Activated CD8-positive, alpha-beta T cell treated with anti-CD3 and anti-CD28 coated beads, Interleukin-2, amount 10 ng/mL, durations not matched to agents 7 days and 5 days (primary cell): Measurements from ENCODE around the gene SMG7. TPM values are rescaled to one million over a fixed set of nuclear protein-coding genes. Genes with fewer than 3 reads are reported as not detected.

Experiments used
- ATAC-seq: fragments of 150-1000 bp; cut with Tn5 transposase; one replicate; pipeline ENCODE4 v1.10.0; 2021; ENCODE audit warnings: moderate library complexity
- CTCF ChIA-PET: fragments of 350-600 bp; sonication (Branson Sonifier 250); formaldehyde crosslinking; loops from one replicate; lab custom pipeline; 2021; ENCODE audit warnings: antibody characterized with exemption; lab: Charles Lee
- POLR2A ChIA-PET: fragments of 350-600 bp; sonication (Branson Sonifier 250); formaldehyde crosslinking; loops from one replicate; lab custom pipeline; 2021; ENCODE audit warnings: antibody characterized with exemption; lab: Charles Lee
- DNase-seq: peaks from one replicate; pipeline ENCODE4 v3.0.0-alpha.2; 2020
- H3K27ac Mint-ChIP-seq: one replicate; pipeline ENCODE4 v1.8.0; 2021; ENCODE audit warnings: mild to moderate bottlenecking, mixed read lengths
- H3K27me3 Mint-ChIP-seq: one replicate; pipeline ENCODE4 v1.8.0; 2021; ENCODE audit warnings: low read depth, mixed read lengths
- H3K36me3 Mint-ChIP-seq: one replicate; pipeline ENCODE4 v1.8.0; 2021; ENCODE audit warnings: low read depth, mixed read lengths
- H3K4me1 Mint-ChIP-seq: one replicate; pipeline ENCODE4 v1.8.0; 2021; ENCODE audit warnings: low read depth, mixed read lengths
- H3K4me3 Mint-ChIP-seq: one replicate; pipeline ENCODE4 v1.8.0; 2021; ENCODE audit warnings: mild to moderate bottlenecking, mixed read lengths
- H3K9me3 Mint-ChIP-seq: one replicate; pipeline ENCODE4 v1.8.0; 2022; ENCODE audit warnings: mixed read lengths; ENCODE audit not compliant: insufficient read depth
- total RNA-seq, 2 experiments: library from RNA; stranded (reverse); gene quantifications; one replicate each; pipeline ENCODE4 v1.2.3, GENCODE V29; 2021

SMG7 gene
- total RNA-seq, 2 experiments from 2014 or later, result 80.8 to 88.6 TPM

- H3K36me3 Mint-ChIP-seq, result peaks cover 33% of the 10 kb centered on the region
- no peak overlapping the region for H3K4me3 Mint-ChIP-seq
- H3K4me1 Mint-ChIP-seq, result peaks cover 9% of the 10 kb centered on the region
- H3K27me3 Mint-ChIP-seq, result no peaks in the 10 kb centered on the region
- DNase-seq (no peak), ATAC-seq (no peak)
- POLR2A ChIA-PET, result no interaction called here
- no peak overlapping the region for H3K27ac Mint-ChIP-seq
- CTCF ChIA-PET, result no interaction called here
- H3K9me3 Mint-ChIP-seq, result no peaks in the 10 kb centered on the region
Measured at GRCh38 chr1:183515002-183515689, 42.8 kb downstream of the SMG7 start.

- ChIA-PET POLR2A (no interaction called here), CTCF (no interaction called here)
- DNase-seq (no peak), ATAC-seq (no peak)
- peaks cover 6% of the 10 kb centered on the region for H3K4me1 Mint-ChIP-seq
- no peak overlapping the region for H3K4me3 Mint-ChIP-seq
- H3K27me3 Mint-ChIP-seq, result no peaks in the 10 kb centered on the region
- H3K27ac Mint-ChIP-seq, result no peak overlapping the region
- H3K36me3 Mint-ChIP-seq, result peaks cover 43% of the 10 kb centered on the region
- no peaks in the 10 kb centered on the region for H3K9me3 Mint-ChIP-seq
Measured at GRCh38 chr1:183516725-183517124, 44.4 kb downstream of the SMG7 start.

DNA sequence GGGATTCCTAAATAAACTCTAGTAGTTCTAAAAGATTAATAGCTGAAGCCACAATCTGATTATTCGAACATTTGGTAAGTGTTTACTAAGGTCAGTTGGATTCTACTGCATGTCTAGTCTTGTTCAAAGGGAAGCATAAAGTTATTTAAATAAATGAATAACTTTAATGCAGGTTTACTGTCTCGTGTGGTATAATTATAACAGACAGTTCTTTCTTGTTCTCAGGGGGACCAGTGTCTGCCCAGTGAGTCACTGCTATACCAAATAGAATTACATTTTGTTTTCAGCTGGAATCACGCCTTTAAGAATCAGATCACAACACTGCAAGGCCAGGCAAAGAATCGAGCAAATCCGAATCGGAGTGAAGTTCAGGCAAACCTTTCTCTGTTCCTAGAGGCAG is 45.1 kb downstream of the SMG7 start:
- ChIA-PET POLR2A (no interaction called here), CTCF (no interaction called here)
- Mint-ChIP-seq H3K9me3 (no peaks in the 10 kb centered on the region), H3K36me3 (peaks cover 48% of the 10 kb centered on the region), H3K27me3 (no peaks in the 10 kb centered on the region), H3K4me3 (no peak overlapping the region), H3K27ac (no peak overlapping the region), H3K4me1 (peaks cover 6% of the 10 kb centered on the region)
- DNase-seq (no peak), ATAC-seq (no peak)

GRCh38 chr1:183520379-183520778 is 48.1 kb downstream of the SMG7 start:
- Mint-ChIP-seq H3K9me3 (no peaks in the 10 kb centered on the region), H3K27me3 (no peaks in the 10 kb centered on the region), H3K4me1 (peaks cover 2% of the 10 kb centered on the region), H3K4me3 (no peak overlapping the region), H3K36me3 (peaks cover 53% of the 10 kb centered on the region), H3K27ac (no peak overlapping the region)
- DNase-seq (no peak), ATAC-seq (no peak)
- ChIA-PET POLR2A (no interaction called here), CTCF (no interaction called here)

GRCh38 chr1:183522104-183522503 is 49.8 kb downstream of the SMG7 start:
- no peak for DNase-seq
- no peak overlapping the region for H3K27ac Mint-ChIP-seq
- CTCF ChIA-PET, result interaction anchor here (0.9 kb wide), 1 partner anchor 1213 kb away, joined by 3 read pairs; no protein-coding TSS in a partner anchor

GRCh38 chr1:183528577-183528976 is 56.3 kb downstream of the SMG7 start:
- Mint-ChIP-seq H3K27me3 (no peaks in the 10 kb centered on the region), H3K36me3 (peaks cover 35% of the 10 kb centered on the region), H3K9me3 (no peaks in the 10 kb centered on the region), H3K4me3 (no peak overlapping the region), H3K27ac (no peak overlapping the region), H3K4me1 (no peaks in the 10 kb centered on the region)
- ChIA-PET CTCF (no interaction called here), POLR2A (no interaction called here)
- DNase-seq (no peak), ATAC-seq (no peak)

More at GRCh38 chr1:183522104-183522503, 49.8 kb downstream of the SMG7 start:
- Mint-ChIP-seq H3K36me3 (peaks cover 46% of the 10 kb centered on the region), H3K9me3 (no peaks in the 10 kb centered on the region), H3K4me1 (no peaks in the 10 kb centered on the region), H3K4me3 (no peak overlapping the region), H3K27me3 (no peaks in the 10 kb centered on the region)
- POLR2A ChIA-PET, result no interaction called here
- ATAC-seq, result no peak

DNA sequence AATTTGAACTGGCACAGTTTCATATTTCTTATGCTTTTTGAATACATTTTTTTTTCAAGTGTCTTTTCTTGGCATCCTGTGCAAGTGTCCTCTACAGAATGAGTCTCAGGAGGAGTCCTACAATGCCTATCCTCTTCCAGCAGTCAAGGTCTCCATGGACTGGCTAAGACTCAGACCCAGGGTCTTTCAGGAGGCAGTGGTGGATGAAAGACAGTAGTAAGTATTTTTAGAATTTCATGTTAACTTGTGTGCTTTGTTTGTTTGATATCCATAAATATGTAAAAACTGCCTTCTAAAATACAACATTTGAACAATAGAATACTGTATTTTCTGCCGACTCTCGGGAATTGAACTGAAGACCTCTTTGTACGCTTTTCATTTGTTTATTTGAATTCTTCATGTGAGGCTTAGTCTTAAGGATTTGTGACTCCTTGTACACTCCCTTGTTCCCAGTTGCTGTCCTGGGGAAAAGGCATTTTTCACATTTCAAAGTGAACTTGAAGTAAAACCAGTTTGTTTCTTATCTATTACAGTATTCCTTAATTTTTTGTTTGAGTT is 61.4 kb downstream of the SMG7 start:
- CTCF ChIA-PET, result no interaction called here
- peaks cover 54% of the 10 kb centered on the region for H3K36me3 Mint-ChIP-seq
- POLR2A ChIA-PET, result no interaction called here
- no peak overlapping the region for H3K4me3 Mint-ChIP-seq
- no peak overlapping the region for H3K27ac Mint-ChIP-seq
- no peak for DNase-seq
- no peaks in the 10 kb centered on the region for H3K9me3 Mint-ChIP-seq
- no peak for ATAC-seq
- no peaks in the 10 kb centered on the region for H3K4me1 Mint-ChIP-seq
- H3K27me3 Mint-ChIP-seq, result no peaks in the 10 kb centered on the region

- peaks cover 66% of the 10 kb centered on the region for H3K36me3 Mint-ChIP-seq
- ATAC-seq (no peak), DNase-seq (no peak)
- no peaks in the 10 kb centered on the region for H3K27me3 Mint-ChIP-seq
- H3K4me3 Mint-ChIP-seq, result no peak overlapping the region
- H3K27ac Mint-ChIP-seq, result no peak overlapping the region
- ChIA-PET POLR2A (no interaction called here), CTCF (no interaction called here)
- no peaks in the 10 kb centered on the region for H3K9me3 Mint-ChIP-seq
- H3K4me1 Mint-ChIP-seq, result peaks cover 4% of the 10 kb centered on the region
Measured at GRCh38 chr1:183537405-183537804, 65.1 kb downstream of the SMG7 start.

GRCh38 chr1:183543619-183544204 is 71.4 kb downstream of the SMG7 start:
- DNase-seq (peak; percentile 42), ATAC-seq (peak; percentile 96)
- Mint-ChIP-seq H3K4me1 (peaks cover 8% of the 10 kb centered on the region), H3K9me3 (no peaks in the 10 kb centered on the region), H3K4me3 (no peak overlapping the region), H3K36me3 (peaks cover 69% of the 10 kb centered on the region), H3K27ac (no peak overlapping the region), H3K27me3 (no peaks in the 10 kb centered on the region)
- ChIA-PET CTCF (no interaction called here), POLR2A (no interaction called here)

- peaks cover 9% of the 10 kb centered on the region for H3K4me1 Mint-ChIP-seq
- no peak overlapping the region for H3K4me3 Mint-ChIP-seq
- no peaks in the 10 kb centered on the region for H3K9me3 Mint-ChIP-seq
- H3K27me3 Mint-ChIP-seq, result no peaks in the 10 kb centered on the region
- DNase-seq (no peak), ATAC-seq (no peak)
- ChIA-PET CTCF (interaction anchor here (1.0 to 1.9 kb wide), 4 partner anchors 10 to 79 kb away, joined by 3 to 5 read pairs (median 4); no protein-coding TSS in a partner anchor), POLR2A (no interaction called here)
- H3K36me3 Mint-ChIP-seq, result peaks cover 70% of the 10 kb centered on the region
- H3K27ac Mint-ChIP-seq, result peak overlapping the region; percentile 44
Measured at GRCh38 chr1:183544598-183545297, 72.4 kb downstream of the SMG7 start.

DNA sequence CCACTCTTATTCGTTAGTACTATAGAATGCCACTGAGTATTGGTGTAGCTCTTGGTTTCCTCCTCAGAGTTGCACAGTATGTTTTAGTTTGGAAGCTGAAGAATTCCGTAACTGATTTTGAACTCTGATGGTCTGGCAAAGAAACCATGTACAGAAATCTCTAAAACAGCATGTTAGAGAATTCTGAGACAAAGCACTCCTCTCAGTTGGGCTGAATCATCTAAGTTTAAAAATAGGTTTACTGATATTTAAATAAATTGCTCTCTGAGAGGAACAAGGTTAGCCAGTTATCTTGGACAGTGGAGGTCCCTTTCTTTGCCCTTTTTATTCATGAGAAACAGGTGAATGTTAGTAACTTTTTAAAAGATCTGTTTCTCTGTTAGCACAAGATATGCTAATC is 74.1 kb downstream of the SMG7 start:
- no peak for ATAC-seq
- H3K9me3 Mint-ChIP-seq, result no peaks in the 10 kb centered on the region
- peak overlapping the region; percentile 53 for H3K27ac Mint-ChIP-seq
- no peaks in the 10 kb centered on the region for H3K27me3 Mint-ChIP-seq
- H3K36me3 Mint-ChIP-seq, result peaks cover 72% of the 10 kb centered on the region
- CTCF ChIA-PET, result no interaction called here
- H3K4me1 Mint-ChIP-seq, result peaks cover 10% of the 10 kb centered on the region
- no peak for DNase-seq
- H3K4me3 Mint-ChIP-seq, result no peak overlapping the region
- POLR2A ChIA-PET, result no interaction called here

DNA sequence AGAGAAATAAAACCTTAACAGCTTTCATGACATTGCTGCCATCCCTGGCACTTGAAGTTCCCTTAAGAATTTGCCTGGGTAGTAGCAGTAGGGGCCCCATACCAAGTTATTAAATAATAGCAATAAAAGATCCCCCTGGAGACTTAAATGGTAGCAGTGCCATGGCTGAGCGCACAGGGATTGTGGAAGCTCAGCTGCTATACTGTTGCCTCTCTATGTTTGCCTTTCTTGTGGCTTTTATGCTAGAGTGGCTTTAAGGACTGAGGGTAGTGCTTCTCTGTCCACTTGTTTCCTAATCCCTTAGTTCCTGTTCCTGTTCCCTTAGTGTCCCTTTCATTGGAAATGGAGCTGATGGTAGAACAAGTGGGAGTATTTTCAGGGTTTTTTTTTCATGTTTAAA is 75.8 kb downstream of the SMG7 start:
- DNase-seq (no peak), ATAC-seq (no peak)
- ChIA-PET CTCF (interaction anchor here (1.1 to 1.3 kb wide), 3 partner anchors 18 to 107 kb away, joined by 3 to 5 read pairs (median 4); no protein-coding TSS in a partner anchor), POLR2A (interaction anchor here (1.2 kb wide), 1 partner anchor 50 kb away, joined by 3 read pairs; no protein-coding TSS in a partner anchor)
- Mint-ChIP-seq H3K36me3 (peaks cover 75% of the 10 kb centered on the region), H3K27ac (no peak overlapping the region), H3K9me3 (no peaks in the 10 kb centered on the region), H3K27me3 (no peaks in the 10 kb centered on the region), H3K4me1 (peaks cover 3% of the 10 kb centered on the region), H3K4me3 (no peak overlapping the region)
